Astrocyte (in vitro differentiated cells and primary cell): Measurements from ENCODE around the gene FTSJ1.

Experiments used
- EZH2 ChIP-seq: IDR thresholded peaks from 2 replicates; pipeline ENCODE4 v1.6.1; 2012; ENCODE audit warnings: mild to moderate bottlenecking, low read length, inconsistent platforms; ENCODE audit not compliant: insufficient read depth
- TF ChIP-seq, protein P1 (sequence below): IDR thresholded peaks from 2 replicates; pipeline ENCODE4 v1.5.1; 2011; ENCODE audit warnings: low read depth, mild to moderate bottlenecking, inconsistent platforms, low read length, moderate library complexity; ENCODE audit not compliant: insufficient read depth

DNA sequence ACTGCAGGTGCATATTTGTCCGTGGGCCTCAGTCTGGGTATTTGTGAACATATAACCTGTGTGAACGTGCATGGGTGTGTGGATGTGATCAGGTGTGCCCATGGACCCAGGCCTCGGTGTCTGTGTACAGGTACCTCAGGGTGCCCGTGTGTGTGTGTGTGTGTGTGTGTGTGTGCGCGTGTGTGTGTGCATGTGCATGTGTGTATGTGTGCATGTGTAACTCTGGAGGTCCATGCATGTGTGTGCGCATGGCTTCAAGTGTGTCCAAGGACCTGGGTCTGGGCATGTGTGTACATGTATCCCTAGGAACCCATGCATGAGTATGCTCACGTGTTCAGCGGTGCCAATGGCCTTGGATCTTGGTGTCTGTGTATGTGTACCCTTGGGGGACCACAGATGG lies 15.8 kb downstream of the FTSJ1 start:
- TF ChIP-seq, protein P1, sequence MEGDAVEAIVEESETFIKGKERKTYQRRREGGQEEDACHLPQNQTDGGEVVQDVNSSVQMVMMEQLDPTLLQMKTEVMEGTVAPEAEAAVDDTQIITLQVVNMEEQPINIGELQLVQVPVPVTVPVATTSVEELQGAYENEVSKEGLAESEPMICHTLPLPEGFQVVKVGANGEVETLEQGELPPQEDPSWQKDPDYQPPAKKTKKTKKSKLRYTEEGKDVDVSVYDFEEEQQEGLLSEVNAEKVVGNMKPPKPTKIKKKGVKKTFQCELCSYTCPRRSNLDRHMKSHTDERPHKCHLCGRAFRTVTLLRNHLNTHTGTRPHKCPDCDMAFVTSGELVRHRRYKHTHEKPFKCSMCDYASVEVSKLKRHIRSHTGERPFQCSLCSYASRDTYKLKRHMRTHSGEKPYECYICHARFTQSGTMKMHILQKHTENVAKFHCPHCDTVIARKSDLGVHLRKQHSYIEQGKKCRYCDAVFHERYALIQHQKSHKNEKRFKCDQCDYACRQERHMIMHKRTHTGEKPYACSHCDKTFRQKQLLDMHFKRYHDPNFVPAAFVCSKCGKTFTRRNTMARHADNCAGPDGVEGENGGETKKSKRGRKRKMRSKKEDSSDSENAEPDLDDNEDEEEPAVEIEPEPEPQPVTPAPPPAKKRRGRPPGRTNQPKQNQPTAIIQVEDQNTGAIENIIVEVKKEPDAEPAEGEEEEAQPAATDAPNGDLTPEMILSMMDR: no peak
- no peak for TF ChIP-seq EZH2
